ENCODE data around the gene PIP5K1B. TPM values are rescaled to one million over a fixed set of nuclear protein-coding genes. Genes with fewer than 3 reads are reported as not detected.

The PIP5K1B gene
- total and polyA plus RNA-seq, 10 of the 15 experiments (the other 5 are each of a cell fraction or from before 2014, with no cell fraction given): 6.8 to 16.3 (median 10.6) TPM

DNA sequence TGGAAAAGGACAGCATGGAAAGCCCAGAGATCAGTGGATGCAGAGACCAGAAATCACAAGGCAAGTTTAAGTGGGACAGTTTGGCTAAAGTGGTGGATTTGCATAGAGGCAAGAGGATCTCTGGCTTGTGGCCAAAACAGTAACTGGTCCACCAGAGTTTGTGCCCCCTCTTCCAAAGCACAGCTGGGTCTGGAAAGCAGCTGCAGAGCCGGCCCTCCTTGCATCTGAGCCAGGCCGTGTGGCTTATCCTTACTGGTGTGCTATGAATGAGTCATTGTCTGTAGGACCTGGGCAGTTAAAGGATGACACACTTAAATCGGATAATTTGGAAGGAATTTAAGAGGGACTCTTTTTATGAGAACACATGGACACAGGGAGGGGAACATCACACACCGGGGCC, 146.6 kb downstream of the PIP5K1B start (continued):
- TF ChIP-seq, protein P1, sequence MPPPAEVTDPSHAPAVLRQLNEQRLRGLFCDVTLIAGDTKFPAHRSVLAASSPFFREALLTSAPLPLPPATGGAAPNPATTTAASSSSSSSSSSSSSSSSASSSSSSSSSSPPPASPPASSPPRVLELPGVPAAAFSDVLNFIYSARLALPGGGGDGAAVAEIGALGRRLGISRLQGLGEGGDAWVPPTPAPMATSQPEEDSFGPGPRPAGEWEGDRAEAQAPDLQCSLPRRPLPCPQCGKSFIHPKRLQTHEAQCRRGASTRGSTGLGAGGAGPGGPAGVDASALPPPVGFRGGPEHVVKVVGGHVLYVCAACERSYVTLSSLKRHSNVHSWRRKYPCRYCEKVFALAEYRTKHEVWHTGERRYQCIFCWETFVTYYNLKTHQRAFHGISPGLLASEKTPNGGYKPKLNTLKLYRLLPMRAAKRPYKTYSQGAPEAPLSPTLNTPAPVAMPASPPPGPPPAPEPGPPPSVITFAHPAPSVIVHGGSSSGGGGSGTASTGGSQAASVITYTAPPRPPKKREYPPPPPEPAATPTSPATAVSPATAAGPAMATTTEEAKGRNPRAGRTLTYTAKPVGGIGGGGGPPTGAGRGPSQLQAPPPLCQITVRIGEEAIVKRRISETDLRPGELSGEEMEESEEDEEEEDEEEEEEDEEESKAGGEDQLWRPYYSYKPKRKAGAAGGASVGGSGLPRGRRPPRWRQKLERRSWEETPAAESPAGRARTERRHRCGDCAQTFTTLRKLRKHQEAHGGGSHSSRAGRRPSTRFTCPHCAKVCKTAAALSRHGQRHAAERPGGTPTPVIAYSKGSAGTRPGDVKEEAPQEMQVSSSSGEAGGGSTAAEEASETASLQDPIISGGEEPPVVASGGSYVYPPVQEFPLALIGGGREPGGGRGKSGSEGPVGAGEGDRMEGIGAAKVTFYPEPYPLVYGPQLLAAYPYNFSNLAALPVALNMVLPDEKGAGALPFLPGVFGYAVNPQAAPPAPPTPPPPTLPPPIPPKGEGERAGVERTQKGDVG (CRISPR knock-in tag; IDR thresholded peaks at IDR 0.05): no peak

DNA sequence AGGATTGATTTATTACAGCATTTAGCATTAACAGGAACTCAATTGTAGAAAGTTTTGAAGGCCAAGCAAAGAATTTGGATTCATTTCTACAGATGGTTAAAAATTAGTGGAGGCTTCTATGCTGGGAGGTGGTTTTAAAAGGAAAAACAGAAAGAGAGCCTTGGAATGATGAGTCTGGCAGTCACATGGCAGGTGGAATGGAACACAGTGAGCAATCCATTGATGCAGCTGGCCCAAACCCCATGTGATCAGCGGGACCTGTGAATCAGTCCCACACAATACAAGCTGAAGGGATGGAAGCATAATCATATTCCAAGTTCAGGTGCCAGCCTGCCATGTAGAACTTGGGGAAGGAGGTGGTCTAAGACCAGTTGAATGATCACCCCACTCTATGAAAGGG, 147.9 kb downstream of the PIP5K1B start:
- no peak for ATAC-seq
- Histone ChIP-seq H3K4me3 (no peak overlapping the region), H3K36me3 (ENCODE audit: control insufficient read depth in 2 of 2, insufficient read depth in 2 of 2, low read length in 1 of 2) (no peaks in the 10 kb centered on the region; a peak in 2 of 4 replicates), H2AFZ (ENCODE audit: control insufficient read depth, low read depth, low read length) (no peak overlapping the region), H3K4me1 (ENCODE audit: control insufficient read depth, insufficient read depth, low read length) (no peaks in the 10 kb centered on the region), H3K27me3 (replicated peaks in 1 of 2; ENCODE audit: control insufficient read depth in 2 of 2, insufficient read depth in 2 of 2, low read length in 1 of 2) (no peaks in the 10 kb centered on the region), H3K9ac (ENCODE audit: control insufficient read depth, insufficient read depth, low read length) (no peak overlapping the region), H3K27ac (ENCODE audit: control insufficient read depth, insufficient read depth) (no peak overlapping the region), H3K79me2 (ENCODE audit: control insufficient read depth, insufficient read depth, low read length) (no peaks in the 10 kb centered on the region), H3K9me3 (replicated peaks; ENCODE audit: control insufficient read depth, insufficient read depth, low read length) (no peaks in the 10 kb centered on the region), H4K20me1 (ENCODE audit: control insufficient read depth, insufficient read depth) (no peaks in the 10 kb centered on the region), H3K4me2 (ENCODE audit: control insufficient read depth, insufficient read depth) (no peak overlapping the region)
- FAIRE-seq: no peak
- POLR2A ChIA-PET: no interaction called here
- RAD21 ChIA-PET (ENCODE audit: unreplicated experiment): no interaction called here
- CTCF ChIA-PET: interaction anchor here (1.5 to 3.0 kb wide), 2 partner anchors 146 to 269 kb away, joined by 3 to 10 read pairs; no protein-coding TSS in a partner anchor
- intact Hi-C loops (cut with micrococcal nuclease; ENCODE audit: unreplicated experiment): no loop called here
- DNase-seq (ENCODE audit: low read depth, low spot score): no peak
- BruUV-seq (replicated peaks): no TSS peak
- in situ Hi-C loops (cut with MboI): no loop called here
- WGBS (ENCODE audit: insufficient coverage, insufficient replicate concordance, low lambda C conversion rate, missing lambda C conversion rate): 100% methylated on average over 1 of the region's 1 CpG
- SMC1A ChIA-PET (ENCODE audit: uncharacterized antibody, unreplicated experiment): no interaction called here
- TF ChIP-seq HDGF (IDR thresholded peaks at IDR 0.05): no peak
- TF ChIP-seq SIN3A (IDR thresholded peaks at IDR 0.05; ENCODE audit: low read depth, low read length): no peak
- no peak for TF ChIP-seq WRNIP1 (IDR thresholded peaks at IDR 0.05; ENCODE audit: borderline replicate concordance, low read depth, low read length)
- TF ChIP-seq MEF2B (IDR thresholded peaks at IDR 0.05; ENCODE audit: partially characterized antibody, poor library complexity, severe bottlenecking): no peak
- TF ChIP-seq ZNF622 (IDR thresholded peaks at IDR 0.05): no peak
- TF ChIP-seq MEF2A (IDR thresholded peaks at IDR 0.05; ENCODE audit: insufficient read depth, low read depth, low read length): no peak
- no peak for TF ChIP-seq ZNF207 (IDR thresholded peaks at IDR 0.05; ENCODE audit: borderline replicate concordance)
- TF ChIP-seq, protein P2, sequence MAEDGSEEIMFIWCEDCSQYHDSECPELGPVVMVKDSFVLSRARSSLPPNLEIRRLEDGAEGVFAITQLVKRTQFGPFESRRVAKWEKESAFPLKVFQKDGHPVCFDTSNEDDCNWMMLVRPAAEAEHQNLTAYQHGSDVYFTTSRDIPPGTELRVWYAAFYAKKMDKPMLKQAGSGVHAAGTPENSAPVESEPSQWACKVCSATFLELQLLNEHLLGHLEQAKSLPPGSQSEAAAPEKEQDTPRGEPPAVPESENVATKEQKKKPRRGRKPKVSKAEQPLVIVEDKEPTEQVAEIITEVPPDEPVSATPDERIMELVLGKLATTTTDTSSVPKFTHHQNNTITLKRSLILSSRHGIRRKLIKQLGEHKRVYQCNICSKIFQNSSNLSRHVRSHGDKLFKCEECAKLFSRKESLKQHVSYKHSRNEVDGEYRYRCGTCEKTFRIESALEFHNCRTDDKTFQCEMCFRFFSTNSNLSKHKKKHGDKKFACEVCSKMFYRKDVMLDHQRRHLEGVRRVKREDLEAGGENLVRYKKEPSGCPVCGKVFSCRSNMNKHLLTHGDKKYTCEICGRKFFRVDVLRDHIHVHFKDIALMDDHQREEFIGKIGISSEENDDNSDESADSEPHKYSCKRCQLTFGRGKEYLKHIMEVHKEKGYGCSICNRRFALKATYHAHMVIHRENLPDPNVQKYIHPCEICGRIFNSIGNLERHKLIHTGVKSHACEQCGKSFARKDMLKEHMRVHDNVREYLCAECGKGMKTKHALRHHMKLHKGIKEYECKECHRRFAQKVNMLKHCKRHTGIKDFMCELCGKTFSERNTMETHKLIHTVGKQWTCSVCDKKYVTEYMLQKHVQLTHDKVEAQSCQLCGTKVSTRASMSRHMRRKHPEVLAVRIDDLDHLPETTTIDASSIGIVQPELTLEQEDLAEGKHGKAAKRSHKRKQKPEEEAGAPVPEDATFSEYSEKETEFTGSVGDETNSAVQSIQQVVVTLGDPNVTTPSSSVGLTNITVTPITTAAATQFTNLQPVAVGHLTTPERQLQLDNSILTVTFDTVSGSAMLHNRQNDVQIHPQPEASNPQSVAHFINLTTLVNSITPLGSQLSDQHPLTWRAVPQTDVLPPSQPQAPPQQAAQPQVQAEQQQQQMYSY (CRISPR knock-in tag; IDR thresholded peaks at IDR 0.05): no peak
- TF ChIP-seq MTA3 (IDR thresholded peaks at IDR 0.05; ENCODE audit: borderline replicate concordance, low read length): no peak
- TF ChIP-seq, protein P3, sequence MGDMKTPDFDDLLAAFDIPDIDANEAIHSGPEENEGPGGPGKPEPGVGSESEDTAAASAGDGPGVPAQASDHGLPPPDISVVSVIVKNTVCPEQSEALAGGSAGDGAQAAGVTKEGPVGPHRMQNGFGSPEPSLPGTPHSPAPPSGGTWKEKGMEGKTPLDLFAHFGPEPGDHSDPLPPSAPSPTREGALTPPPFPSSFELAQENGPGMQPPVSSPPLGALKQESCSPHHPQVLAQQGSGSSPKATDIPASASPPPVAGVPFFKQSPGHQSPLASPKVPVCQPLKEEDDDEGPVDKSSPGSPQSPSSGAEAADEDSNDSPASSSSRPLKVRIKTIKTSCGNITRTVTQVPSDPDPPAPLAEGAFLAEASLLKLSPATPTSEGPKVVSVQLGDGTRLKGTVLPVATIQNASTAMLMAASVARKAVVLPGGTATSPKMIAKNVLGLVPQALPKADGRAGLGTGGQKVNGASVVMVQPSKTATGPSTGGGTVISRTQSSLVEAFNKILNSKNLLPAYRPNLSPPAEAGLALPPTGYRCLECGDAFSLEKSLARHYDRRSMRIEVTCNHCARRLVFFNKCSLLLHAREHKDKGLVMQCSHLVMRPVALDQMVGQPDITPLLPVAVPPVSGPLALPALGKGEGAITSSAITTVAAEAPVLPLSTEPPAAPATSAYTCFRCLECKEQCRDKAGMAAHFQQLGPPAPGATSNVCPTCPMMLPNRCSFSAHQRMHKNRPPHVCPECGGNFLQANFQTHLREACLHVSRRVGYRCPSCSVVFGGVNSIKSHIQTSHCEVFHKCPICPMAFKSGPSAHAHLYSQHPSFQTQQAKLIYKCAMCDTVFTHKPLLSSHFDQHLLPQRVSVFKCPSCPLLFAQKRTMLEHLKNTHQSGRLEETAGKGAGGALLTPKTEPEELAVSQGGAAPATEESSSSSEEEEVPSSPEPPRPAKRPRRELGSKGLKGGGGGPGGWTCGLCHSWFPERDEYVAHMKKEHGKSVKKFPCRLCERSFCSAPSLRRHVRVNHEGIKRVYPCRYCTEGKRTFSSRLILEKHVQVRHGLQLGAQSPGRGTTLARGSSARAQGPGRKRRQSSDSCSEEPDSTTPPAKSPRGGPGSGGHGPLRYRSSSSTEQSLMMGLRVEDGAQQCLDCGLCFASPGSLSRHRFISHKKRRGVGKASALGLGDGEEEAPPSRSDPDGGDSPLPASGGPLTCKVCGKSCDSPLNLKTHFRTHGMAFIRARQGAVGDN (IDR thresholded peaks at IDR 0.05): no peak
- no peak for TF ChIP-seq NR2C1 (IDR thresholded peaks at IDR 0.05)
- TF ChIP-seq PAX8 (IDR thresholded peaks at IDR 0.05): no peak
